HepG2 (cell line): ENCODE results near the gene PLXNC1. TPM values are rescaled to one million over a fixed set of nuclear protein-coding genes. Genes with fewer than 3 reads are reported as not detected.

Experiments used
- ATAC-seq: fragments of 200-7000 bp; cut with Tn5 transposase; 3 replicates; pipeline ENCODE4 v1.9.1; 2020; ENCODE audit warnings: mild to moderate bottlenecking, moderate library complexity
- BruUV-seq: library from RNA; stranded (reverse); fragments of 400-500 nt; replicated peaks from 2 replicates; lab custom pipeline; 2021; lab: Mats Ljungman, UMichigan
- CTCF ChIA-PET: fragments of 300-600 bp; formaldehyde crosslinking; extraction: SDS; loops from one replicate; lab custom pipeline; 2021; ENCODE audit warnings: low total read pairs, inconsistent platforms, low intra/inter-chr PET ratio; lab: Yijun Ruan, JAX
- POLR2A ChIA-PET: fragments of 350-600 bp; sonication (Branson Sonifier 250); formaldehyde crosslinking; loops from one replicate; lab custom pipeline; 2020; ENCODE audit warnings: antibody characterized with exemption, inconsistent platforms; lab: Yijun Ruan, JAX
- DNase-seq: peaks from one replicate; pipeline ENCODE4 v3.0.0-alpha.2; 2015; ENCODE audit warnings: low spot score
- FAIRE-seq: peaks from 3 replicates; lab custom pipeline; 2011; peaks lifted over from hg19 to GRCh38; lab: Jason Lieb, UNC
- H2AFZ ChIP-seq: one replicate; pipeline ENCODE4 v1.6.1; 2011; ENCODE audit warnings: low read length, inconsistent platforms
- H3K27ac ChIP-seq: fragments of 300-600 bp; 3 replicates; pipeline ENCODE4 v1.8.0; 2011; ENCODE audit warnings: mixed run types, mild to moderate bottlenecking, mixed read lengths, low read length, inconsistent platforms; ENCODE audit not compliant: insufficient read depth; ENCODE audit errors: extremely low read length
- H3K27me3 ChIP-seq, 2 experiments: fragments of 200-600 bp in 1 of 2; 2 replicates in 1 of 2; 3 replicates in 1 of 2; pipeline versions ENCODE4 v1.6.0 to v1.8.0; 2011; ENCODE audit warnings: low read length in 2 of 2, mild to moderate bottlenecking in 2 of 2, moderate library complexity in 2 of 2, inconsistent platforms in 1 of 2; ENCODE audit not compliant: insufficient read depth in 2 of 2, control insufficient read depth in 1 of 2
- H3K36me3 ChIP-seq, 2 experiments: fragments of 200-600 bp in 1 of 2; replicated peaks in 1 of 2; 2 replicates in 1 of 2; 3 replicates in 1 of 2; pipeline versions ENCODE4 v1.5.1 to v1.8.0; 2011; ENCODE audit warnings: low read length in 2 of 2, inconsistent platforms in 1 of 2; ENCODE audit not compliant: insufficient read depth in 2 of 2, control insufficient read depth in 1 of 2
- H3K4me1 ChIP-seq: 2 replicates; pipeline ENCODE4 v1.5.1; 2012; ENCODE audit warnings: low read length, inconsistent platforms; ENCODE audit not compliant: insufficient read depth
- H3K4me2 ChIP-seq: 2 replicates; pipeline ENCODE4 v1.6.0; 2011; ENCODE audit warnings: low read depth, low read length, inconsistent platforms
- H3K4me3 ChIP-seq, 3 experiments: fragments of 200-600 bp in 1 of 3; sonication (generic), shearing (Covaris generic) in 1 of 3; replicated peaks in 1 of 3; 2 replicates each; pipeline ENCODE4 v1.5.1; 2011 to 2016; ENCODE audit warnings: low read length in 3 of 3, inconsistent platforms in 2 of 3, low read depth in 2 of 3, mild to moderate bottlenecking in 2 of 3, control low read depth in 1 of 3, mixed read lengths in 1 of 3; ENCODE audit not compliant: insufficient read depth in 1 of 3
- H3K79me2 ChIP-seq: one replicate; pipeline ENCODE4 v1.6.1; 2011; ENCODE audit warnings: low read length, inconsistent platforms; ENCODE audit not compliant: insufficient read depth
- H3K9ac ChIP-seq: 2 replicates; pipeline ENCODE4 v1.6.0; 2011; ENCODE audit warnings: mild to moderate bottlenecking, low read depth, low read length, inconsistent platforms; ENCODE audit not compliant: insufficient read depth
- H3K9me3 ChIP-seq: 2 replicates; pipeline ENCODE4 v1.5.1; 2012; ENCODE audit warnings: mild to moderate bottlenecking, low read length
- H4K20me1 ChIP-seq: 2 replicates; pipeline ENCODE4 v1.6.0; 2011; ENCODE audit warnings: inconsistent platforms, mild to moderate bottlenecking, low read length, moderate library complexity; ENCODE audit not compliant: insufficient read depth
- ADNP ChIP-seq: sonication (generic); formaldehyde crosslinking; IDR thresholded peaks from 2 replicates; pipeline ENCODE4 v1.4.0; 2020; ENCODE audit warnings: missing genetic modification reagents
- ASH2L ChIP-seq: fragments of 300-600, 200-600 bp; sonication (generic); IDR thresholded peaks from 2 replicates; pipeline ENCODE4 v1.7.0; 2017; ENCODE audit warnings: low read depth, mild to moderate bottlenecking, moderate library complexity, mixed read lengths, low read length; ENCODE audit not compliant: insufficient read length
- ATAD3A ChIP-seq: sonication (generic); formaldehyde crosslinking; IDR thresholded peaks from 2 replicates; pipeline ENCODE4 v1.4.0; 2020; ENCODE audit warnings: missing genetic modification reagents
- ATF7 ChIP-seq, 2 experiments: fragments of 450-650 bp in 1 of 2; sonication (generic) in 1 of 2; formaldehyde crosslinking in 1 of 2; IDR thresholded peaks; 2 replicates each; pipeline versions ENCODE4 v1.4.0 to v1.6.1; 2016 to 2020; ENCODE audit warnings: antibody characterized with exemption in 1 of 2, mild to moderate bottlenecking in 1 of 2, missing genetic modification reagents in 1 of 2
- BHLHE40 ChIP-seq: IDR thresholded peaks from 2 replicates; pipeline ENCODE4 v1.6.1; 2011; ENCODE audit warnings: low read length, improper control_type of control experiment
- KAT8 ChIP-seq: IDR thresholded peaks from 2 replicates; pipeline ENCODE4 v1.6.1; 2016; ENCODE audit warnings: missing genetic modification reagents, missing compliant biosample characterization
- MYNN ChIP-seq: sonication (generic); formaldehyde crosslinking; IDR thresholded peaks from 2 replicates; pipeline ENCODE4 v1.4.0; 2020; ENCODE audit warnings: mild to moderate bottlenecking, low read depth, missing genetic modification reagents
- NR1H2 ChIP-seq: sonication (generic); formaldehyde crosslinking; IDR thresholded peaks from 2 replicates; pipeline ENCODE4 v1.8.1; 2022; ENCODE audit warnings: low read depth, missing genetic modification reagents, borderline replicate concordance
- RFX1 ChIP-seq: fragments of 450-650 bp; IDR thresholded peaks from 2 replicates; pipeline ENCODE4 v1.6.1; 2017
- SIX1 ChIP-seq: sonication (generic); formaldehyde crosslinking; IDR thresholded peaks from 2 replicates; pipeline ENCODE4 v1.4.0; 2020; ENCODE audit warnings: missing genetic modification reagents, borderline replicate concordance
- SRF ChIP-seq: IDR thresholded peaks from 2 replicates; pipeline ENCODE4 v1.6.1; 2011; ENCODE audit warnings: mild to moderate bottlenecking, low read depth, low read length, moderate library complexity
- ZKSCAN1 ChIP-seq: fragments of 150-350 bp; IDR thresholded peaks from 2 replicates; pipeline ENCODE4 v1.6.1; 2014; ENCODE audit warnings: low read length
- ZNF207 ChIP-seq: fragments of 450-650 bp; IDR thresholded peaks from 2 replicates; pipeline ENCODE4 v1.6.1; 2016; ENCODE audit warnings: antibody characterized with exemption, borderline replicate concordance
- ZNF879 ChIP-seq: sonication (generic); formaldehyde crosslinking; IDR thresholded peaks from 2 replicates; pipeline ENCODE4 v1.8.1; 2023; ENCODE audit warnings: missing genetic modification reagents
- ZSCAN21 ChIP-seq: sonication (generic); formaldehyde crosslinking; IDR thresholded peaks from 2 replicates; pipeline ENCODE4 v1.8.0; 2022; ENCODE audit warnings: mild to moderate bottlenecking, missing genetic modification reagents, moderate library complexity, borderline replicate concordance
- WGBS: methylation state at CpG from one replicate; pipeline ENCODE4 v1.1.6; 2017; ENCODE audit warnings: low lambda C conversion rate; 5-methylcytosine and 5-hydroxymethylcytosine counted together
- in situ Hi-C: cut with HindIII; loops from 2 replicates; pipeline ENCODE4 v1.10.0; 2017; ENCODE audit warnings: low pct_unique_long_range_greater_than_20kb; ENCODE audit not compliant: extremely low pct_ligation_motif_present
- intact Hi-C: fragments of 100-400 bp; cut with micrococcal nuclease; formaldehyde crosslinking; loops from one replicate; pipeline ENCODE4 v1.10.0; 2022; ENCODE audit not compliant: unreplicated experiment
- polyA plus RNA-seq, 8 experiments: library from polyadenylated mRNA; depleted of rRNA in 3 of 8; stranded (reverse) in 7 of 8; unstranded in 1 of 8; fragments of >200 nt; fragmentation: Illumina TruSeq in 4 of 8; extraction: Trizol in 4 of 8; gene quantifications; 2 replicates each; pipeline versions ENCODE4 v1.2.1 to v1.2.3, GENCODE V29; 2011 to 2016; ENCODE audit warnings: low read depth in 4 of 8, missing spikeins in 1 of 8, mixed read lengths in 1 of 8; ENCODE audit not compliant: insufficient read depth in 1 of 8
- total RNA-seq, 5 experiments: library from RNA; depleted of rRNA; stranded (reverse); fragments of >200 nt; fragmentation: Illumina TruSeq; extraction: Trizol; gene quantifications; 2 replicates each; pipeline ENCODE4 v1.2.3, GENCODE V29; 2016; ENCODE audit warnings: low read depth in 1 of 5
- TF ChIP-seq, protein P1 (sequence below): IDR thresholded peaks from 2 replicates; pipeline ENCODE4 v1.6.1; 2016
- TF ChIP-seq, protein P2 (sequence below): sonication (generic); formaldehyde crosslinking; IDR thresholded peaks from 2 replicates; pipeline ENCODE4 v1.9.0; 2021; ENCODE audit warnings: missing genetic modification reagents, borderline replicate concordance

The PLXNC1 gene
- total and polyA plus RNA-seq, 2 of the 13 experiments (the other 11 are each of a cell fraction or from before 2014, with no cell fraction given), result 6.6 to 11.2 TPM

DNA sequence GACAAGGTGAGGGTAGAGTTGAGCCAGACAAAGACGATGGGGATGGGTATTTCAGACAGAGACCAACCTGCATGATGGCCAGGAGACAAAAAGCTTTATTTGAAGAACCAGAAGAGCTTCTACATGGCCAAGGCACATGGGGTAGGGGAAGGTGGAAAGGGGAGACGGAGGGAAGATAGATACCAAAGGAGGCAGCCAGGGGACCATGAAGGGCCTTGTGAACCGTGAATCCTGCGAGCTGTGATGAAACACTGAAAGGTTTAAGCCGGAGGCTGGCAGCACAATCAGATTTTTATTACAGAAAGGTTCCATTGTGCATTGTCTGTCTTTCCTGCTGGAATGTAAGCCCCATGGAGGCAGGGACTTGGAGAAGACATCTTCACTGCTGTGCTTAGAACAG lies 72.4 kb downstream of the PLXNC1 start:
- ChIA-PET POLR2A (no interaction called here), CTCF (no interaction called here)
- TF ChIP-seq KAT8 (CRISPR knock-in tag) (no peak), ZSCAN21 (no peak), ASH2L (no peak), ZNF879 (CRISPR knock-in tag) (no peak), MYNN (CRISPR knock-in tag) (no peak), ATAD3A (CRISPR knock-in tag) (no peak), RFX1 (no peak)
- TF ChIP-seq, protein P1, sequence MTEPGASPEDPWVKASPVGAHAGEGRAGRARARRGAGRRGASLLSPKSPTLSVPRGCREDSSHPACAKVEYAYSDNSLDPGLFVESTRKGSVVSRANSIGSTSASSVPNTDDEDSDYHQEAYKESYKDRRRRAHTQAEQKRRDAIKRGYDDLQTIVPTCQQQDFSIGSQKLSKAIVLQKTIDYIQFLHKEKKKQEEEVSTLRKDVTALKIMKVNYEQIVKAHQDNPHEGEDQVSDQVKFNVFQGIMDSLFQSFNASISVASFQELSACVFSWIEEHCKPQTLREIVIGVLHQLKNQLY (CRISPR knock-in tag), result no peak
- BruUV-seq, result no TSS peak
- Histone ChIP-seq H3K9ac (no peak overlapping the region), H3K4me3 (no peak overlapping the region), H3K4me1 (peaks cover 8% of the 10 kb centered on the region), H4K20me1 (no peaks in the 10 kb centered on the region), H3K4me2 (no peak overlapping the region), H3K27ac (no peak overlapping the region), H3K36me3 (peaks cover 13 to 21% of the 10 kb centered on the region in 2 experiments), H3K79me2 (no peaks in the 10 kb centered on the region), H3K9me3 (no peaks in the 10 kb centered on the region), H2AFZ (no peak overlapping the region), H3K27me3 (no peaks in the 10 kb centered on the region)
- intact Hi-C loops, result no loop called here
- FAIRE-seq (no peak), DNase-seq (no peak), ATAC-seq (no peak)
- WGBS, result 93% methylated on average over 4 of the region's 5 CpGs
- in situ Hi-C loops, result no loop called here

DNA sequence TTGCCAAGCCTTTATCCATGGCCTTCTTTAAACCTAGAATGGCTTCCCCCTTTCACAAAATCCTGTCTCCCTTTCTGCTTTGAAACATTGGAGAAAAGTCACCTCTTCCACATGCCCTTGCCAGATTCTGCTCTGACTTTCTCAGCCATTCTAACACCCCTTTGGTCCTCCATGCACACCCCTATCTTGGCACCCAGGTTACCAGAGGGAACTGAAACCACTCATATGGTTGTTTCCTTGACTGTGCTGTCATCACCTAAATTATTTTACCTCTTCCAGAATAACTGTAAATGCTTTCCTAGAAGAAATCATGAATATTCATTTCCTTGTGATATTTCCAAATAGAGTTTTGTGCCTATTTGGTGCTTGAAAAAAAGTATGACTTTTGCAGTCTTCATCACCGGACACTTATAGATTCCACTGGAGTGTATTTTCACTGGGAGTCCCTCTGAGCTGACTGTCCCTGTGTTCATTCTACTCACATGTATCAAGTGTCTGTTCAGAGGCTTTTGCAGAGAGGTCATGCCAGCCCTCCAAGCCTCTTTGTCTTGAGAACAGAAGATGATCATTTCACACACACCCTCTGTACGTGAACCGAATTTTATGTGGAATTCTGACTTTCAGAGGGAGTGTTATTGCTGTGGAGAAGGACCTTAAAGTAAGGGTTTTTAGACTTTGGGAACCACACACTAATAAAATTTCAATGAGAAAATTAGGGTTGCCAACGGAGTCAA lies 74.1 kb downstream of the PLXNC1 start:
- ChIA-PET POLR2A (no interaction called here), CTCF (no interaction called here)
- intact Hi-C loops (no loop called here), in situ Hi-C loops (no loop called here)
- H3K9me3 ChIP-seq, result no peaks in the 10 kb centered on the region
- peaks cover 9% of the 10 kb centered on the region for H3K4me1 ChIP-seq
- no peaks in the 10 kb centered on the region for H4K20me1 ChIP-seq
- H2AFZ ChIP-seq, result no peak overlapping the region
- no peaks in the 10 kb centered on the region for H3K27me3 ChIP-seq
- DNase-seq (no peak), FAIRE-seq (no peak), ATAC-seq (no peak)
- H3K36me3 ChIP-seq, result peaks cover 15 to 21% of the 10 kb centered on the region in 2 experiments
- H3K27ac ChIP-seq, result no peak overlapping the region
- H3K4me2 ChIP-seq, result no peak overlapping the region
- no peak overlapping the region for H3K9ac ChIP-seq
- 100% methylated on average over 4 of the region's 4 CpGs for WGBS
- BruUV-seq, result no TSS peak
- H3K79me2 ChIP-seq, result no peaks in the 10 kb centered on the region
- H3K4me3 ChIP-seq, result no peak overlapping the region
- no peak for TF ChIP-seq NR1H2
- no peak for TF ChIP-seq ATF7 (IDR thresholded peaks at IDR 0.05)
- TF ChIP-seq ATF7 (CRISPR knock-in tag; IDR thresholded peaks at IDR 0.05), result no peak
- TF ChIP-seq ZNF207, result no peak
- no peak for TF ChIP-seq SRF
- TF ChIP-seq, protein P2, sequence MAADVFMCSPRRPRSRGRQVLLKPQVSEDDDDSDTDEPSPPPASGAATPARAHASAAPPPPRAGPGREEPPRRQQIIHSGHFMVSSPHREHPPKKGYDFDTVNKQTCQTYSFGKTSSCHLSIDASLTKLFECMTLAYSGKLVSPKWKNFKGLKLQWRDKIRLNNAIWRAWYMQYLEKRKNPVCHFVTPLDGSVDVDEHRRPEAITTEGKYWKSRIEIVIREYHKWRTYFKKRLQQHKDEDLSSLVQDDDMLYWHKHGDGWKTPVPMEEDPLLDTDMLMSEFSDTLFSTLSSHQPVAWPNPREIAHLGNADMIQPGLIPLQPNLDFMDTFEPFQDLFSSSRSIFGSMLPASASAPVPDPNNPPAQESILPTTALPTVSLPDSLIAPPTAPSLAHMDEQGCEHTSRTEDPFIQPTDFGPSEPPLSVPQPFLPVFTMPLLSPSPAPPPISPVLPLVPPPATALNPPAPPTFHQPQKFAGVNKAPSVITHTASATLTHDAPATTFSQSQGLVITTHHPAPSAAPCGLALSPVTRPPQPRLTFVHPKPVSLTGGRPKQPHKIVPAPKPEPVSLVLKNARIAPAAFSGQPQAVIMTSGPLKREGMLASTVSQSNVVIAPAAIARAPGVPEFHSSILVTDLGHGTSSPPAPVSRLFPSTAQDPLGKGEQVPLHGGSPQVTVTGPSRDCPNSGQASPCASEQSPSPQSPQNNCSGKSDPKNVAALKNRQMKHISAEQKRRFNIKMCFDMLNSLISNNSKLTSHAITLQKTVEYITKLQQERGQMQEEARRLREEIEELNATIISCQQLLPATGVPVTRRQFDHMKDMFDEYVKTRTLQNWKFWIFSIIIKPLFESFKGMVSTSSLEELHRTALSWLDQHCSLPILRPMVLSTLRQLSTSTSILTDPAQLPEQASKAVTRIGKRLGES (CRISPR knock-in tag), result no peak
- no peak for TF ChIP-seq BHLHE40
- TF ChIP-seq SIX1, result no peak
- TF ChIP-seq ADNP (CRISPR knock-in tag), result no peak
- TF ChIP-seq ZKSCAN1, result no peak
